Lower leg skin (tissue), 3 donors: ENCODE data around the gene DNAH8.

Source experiments
- CTCF ChIP-seq, 3 donors: fragments of 450-650 bp; IDR thresholded peaks; one replicate each; pipeline ENCODE4 v1.5.1; 2016; ENCODE audit warnings: antibody characterized with exemption in 3 of 3, mild to moderate bottlenecking in 3 of 3, moderate library complexity in 2 of 3
- POLR2A ChIP-seq, 2 donors: fragments of 450-650 bp; IDR thresholded peaks; one replicate each; pipeline ENCODE4 v1.6.1; 2016 to 2017; ENCODE audit warnings: antibody characterized with exemption in 2 of 2, mild to moderate bottlenecking in 1 of 2, moderate library complexity in 1 of 2

GRCh38 chr6:38822963-38823362, 107.9 kb downstream of the DNAH8 start:
- TF ChIP-seq POLR2A (IDR thresholded peaks at IDR 0.05) = no peak
- no peak for TF ChIP-seq CTCF (IDR thresholded peaks at IDR 0.05)
